Activated CD4-positive, alpha-beta T cell treated with anti-CD3 and anti-CD28 coated beads for 4 hours (primary cell): ENCODE results near the gene ADCY7.

Source experiments
- DNase-seq, 2 donors: peaks; one replicate each; pipeline ENCODE4 v3.0.0-alpha.2; 2020

Gene ADCY7

GRCh38 chr16:50284131-50284911, 18.0 kb downstream of the ADCY7 start:
- DNase-seq, result no peak

- no peak for DNase-seq
Observed at GRCh38 chr16:50285406-50286003, 19.2 kb downstream of the ADCY7 start.

DNA sequence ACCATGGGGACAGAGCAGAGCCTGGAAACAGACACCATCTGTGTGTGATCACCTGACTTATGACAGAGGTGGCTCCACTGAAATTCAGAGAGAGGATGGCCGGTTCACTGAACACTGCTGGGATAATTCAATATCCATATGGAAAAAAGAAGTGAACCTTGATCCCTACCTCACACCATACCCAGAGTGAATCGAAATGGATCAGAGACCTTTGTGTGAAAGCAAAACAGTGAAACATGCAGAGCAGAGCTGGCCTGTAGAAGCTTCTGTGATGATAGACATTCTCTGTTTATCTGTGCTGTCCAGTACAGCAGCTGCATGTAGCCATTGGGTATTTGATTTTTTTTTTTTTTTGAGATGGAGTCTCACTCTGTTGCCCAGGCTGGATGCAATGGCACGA, 20.3 kb downstream of the ADCY7 start:
- no peak for DNase-seq

- DNase-seq, result no peak
Observed at GRCh38 chr16:50288026-50288425, 21.7 kb downstream of the ADCY7 start.

GRCh38 chr16:50288920-50289319, 22.6 kb downstream of the ADCY7 start:
- no peak for DNase-seq

GRCh38 chr16:50289950-50290764, 23.8 kb downstream of the ADCY7 start:
- DNase-seq, result no peak

GRCh38 chr16:50290856-50291255, 24.5 kb downstream of the ADCY7 start:
- DNase-seq, result no peak

DNA sequence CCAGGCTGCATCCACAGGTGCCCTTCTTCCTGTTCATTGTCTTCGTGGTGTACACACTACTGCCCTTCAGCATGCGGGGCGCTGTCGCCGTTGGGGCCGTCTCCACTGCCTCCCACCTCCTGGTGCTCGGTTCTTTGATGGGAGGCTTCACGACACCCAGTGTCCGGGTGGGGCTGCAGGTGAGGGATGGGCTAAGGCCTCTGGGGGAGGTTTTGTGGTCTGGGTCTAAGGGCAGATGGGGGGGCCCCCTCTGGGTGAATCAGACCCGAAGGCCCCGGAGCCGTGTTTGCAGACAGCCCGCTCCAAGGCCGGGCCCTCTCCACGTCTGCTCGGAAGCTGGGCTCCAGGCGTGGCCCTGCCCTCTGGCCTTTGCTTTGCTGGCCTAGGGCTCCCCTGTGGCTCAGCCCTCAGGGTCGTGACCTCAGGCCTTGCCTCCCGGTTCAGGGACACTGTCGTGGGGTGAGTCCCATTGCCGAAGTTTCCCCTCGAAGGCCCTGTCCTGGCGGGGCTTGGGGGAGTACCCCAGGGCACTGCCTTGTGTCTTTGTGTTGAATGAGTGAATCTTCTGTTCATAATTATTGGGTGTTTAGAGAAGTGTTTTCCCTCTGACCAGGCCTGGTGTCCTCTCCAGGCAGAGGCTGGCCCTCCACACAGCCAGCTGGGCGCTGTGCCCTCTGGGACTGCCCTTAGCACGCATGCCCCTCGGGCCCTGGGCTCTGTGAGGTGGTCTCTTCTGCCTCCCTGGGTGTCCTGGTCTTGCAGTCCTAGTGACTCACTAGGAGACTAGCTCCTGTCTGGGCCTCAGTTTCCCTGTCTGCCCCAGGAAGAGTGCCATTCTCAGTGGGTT, 25.6 kb downstream of the ADCY7 start:
- no peak for DNase-seq

- DNase-seq, result no peak
Observed at GRCh38 chr16:50292566-50292948, 26.2 kb downstream of the ADCY7 start.

DNA sequence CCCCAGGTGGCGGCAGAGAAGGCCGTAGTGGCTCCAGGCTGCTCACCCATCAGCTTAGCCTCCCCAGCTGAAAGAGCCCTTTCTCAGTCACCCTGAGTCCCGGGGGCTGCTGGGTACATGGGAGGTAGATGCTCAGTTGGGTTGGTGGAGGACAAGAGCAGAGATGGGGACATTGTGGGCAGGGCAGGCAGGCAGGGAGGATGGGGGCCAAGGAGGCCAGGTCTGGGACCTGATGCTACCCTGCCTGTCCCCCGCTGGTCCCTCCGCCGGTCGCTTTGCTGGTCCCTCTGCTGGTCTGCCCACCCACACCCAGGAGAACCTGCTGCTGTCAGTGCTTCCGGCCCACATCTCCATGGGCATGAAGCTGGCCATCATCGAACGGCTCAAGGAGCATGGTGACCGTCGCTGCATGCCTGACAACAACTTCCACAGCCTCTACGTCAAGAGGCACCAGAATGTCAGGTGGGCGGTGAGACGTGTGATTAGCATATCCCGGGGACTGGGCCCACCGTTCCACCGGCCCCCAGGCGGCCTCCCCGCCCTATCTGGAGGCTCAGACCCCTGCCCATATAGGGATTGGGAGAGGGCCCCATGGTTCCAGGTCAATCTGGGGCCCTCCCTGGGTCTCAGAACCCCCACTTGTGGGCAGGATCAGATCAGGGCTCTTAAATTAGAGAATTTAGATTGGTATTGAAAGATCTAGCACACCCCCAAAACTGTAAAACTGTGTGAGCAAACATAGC, 26.9 kb downstream of the ADCY7 start:
- DNase-seq, result no peak

- DNase-seq, result no peak
Observed at GRCh38 chr16:50293994-50294855, 27.9 kb downstream of the ADCY7 start.

GRCh38 chr16:50294955-50295354, 28.6 kb downstream of the ADCY7 start:
- DNase-seq, result no peak

- no peak for DNase-seq
Observed at GRCh38 chr16:50295541-50296132, 29.3 kb downstream of the ADCY7 start.

DNA sequence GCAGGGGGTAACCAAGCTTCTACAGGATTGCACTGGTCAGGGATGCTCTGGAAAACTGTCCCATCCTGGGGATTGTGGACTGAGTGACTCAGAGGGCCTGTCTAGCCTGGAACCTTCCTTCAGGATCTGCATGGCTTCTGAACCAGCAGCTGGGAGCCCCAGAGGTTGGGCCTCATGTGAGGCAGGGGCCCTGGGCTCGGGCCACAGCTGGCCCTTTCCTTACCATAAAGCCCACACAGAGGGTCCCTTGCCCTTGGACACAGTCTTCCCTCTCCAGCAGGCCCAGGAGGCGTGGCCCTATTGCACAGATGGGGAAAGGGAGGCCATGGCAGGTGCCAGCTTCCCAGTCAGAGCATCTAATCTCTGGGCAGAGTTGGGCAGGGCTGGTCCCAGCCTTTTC, 30.5 kb downstream of the ADCY7 start:
- no peak for DNase-seq

- no peak for DNase-seq
Observed at GRCh38 chr16:50297301-50298074, 31.1 kb downstream of the ADCY7 start.

GRCh38 chr16:50298075-50298460, 31.7 kb downstream of the ADCY7 start:
- DNase-seq, result no peak

DNA sequence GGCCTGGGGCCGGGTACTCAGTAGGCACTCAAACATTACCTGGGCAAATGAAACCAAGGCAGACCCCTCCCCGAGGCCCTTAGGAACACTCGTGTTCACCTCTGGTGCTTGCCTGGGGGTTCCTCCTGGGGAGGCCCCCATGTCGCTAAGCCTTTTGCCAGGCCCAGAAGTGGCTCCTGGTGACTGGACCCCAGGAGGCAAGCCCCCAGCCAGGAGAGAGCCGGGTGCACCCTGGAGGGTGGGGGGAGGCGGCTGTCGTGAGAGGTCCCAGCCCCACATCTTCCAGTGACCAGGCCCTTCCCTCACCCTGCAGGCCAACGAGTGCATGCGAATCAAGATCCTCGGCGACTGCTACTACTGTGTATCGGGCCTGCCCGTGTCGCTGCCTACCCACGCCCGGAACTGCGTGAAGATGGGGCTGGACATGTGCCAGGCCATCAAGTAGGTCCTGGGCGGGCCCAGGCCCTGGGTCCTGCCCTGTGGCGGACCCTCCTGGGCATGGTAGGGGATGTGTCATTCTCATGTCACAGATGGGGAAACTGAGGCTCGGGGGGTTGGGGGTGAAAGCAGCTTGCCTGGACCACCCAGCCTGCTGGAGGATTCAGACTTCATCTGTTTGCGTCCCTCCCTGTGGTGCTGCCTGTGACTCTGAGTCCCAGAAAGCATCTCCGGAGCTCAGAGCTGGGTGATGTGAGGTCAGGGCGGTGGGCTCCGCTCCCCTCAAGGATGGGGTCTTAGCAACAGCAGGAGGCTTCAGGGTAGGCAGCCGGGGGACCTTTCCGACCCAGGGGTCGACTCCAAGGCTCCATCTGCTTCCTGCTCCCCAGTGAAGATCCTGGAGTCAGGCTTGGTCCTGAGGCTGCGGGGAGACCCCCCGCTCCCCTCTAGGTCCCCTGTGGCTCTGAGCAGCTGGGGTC, 32.5 kb downstream of the ADCY7 start:
- DNase-seq, result no peak

- no peak for DNase-seq
Observed at GRCh38 chr16:50299508-50300105, 33.3 kb downstream of the ADCY7 start.
